ENCODE measurements around the gene ATP8B4.
"Not testable (repeated sequence)": the region's sequence is repeated elsewhere in the genome, so short reads cannot be mapped to it uniquely, and the experiment has no call there.

Gene ATP8B4, protein sequence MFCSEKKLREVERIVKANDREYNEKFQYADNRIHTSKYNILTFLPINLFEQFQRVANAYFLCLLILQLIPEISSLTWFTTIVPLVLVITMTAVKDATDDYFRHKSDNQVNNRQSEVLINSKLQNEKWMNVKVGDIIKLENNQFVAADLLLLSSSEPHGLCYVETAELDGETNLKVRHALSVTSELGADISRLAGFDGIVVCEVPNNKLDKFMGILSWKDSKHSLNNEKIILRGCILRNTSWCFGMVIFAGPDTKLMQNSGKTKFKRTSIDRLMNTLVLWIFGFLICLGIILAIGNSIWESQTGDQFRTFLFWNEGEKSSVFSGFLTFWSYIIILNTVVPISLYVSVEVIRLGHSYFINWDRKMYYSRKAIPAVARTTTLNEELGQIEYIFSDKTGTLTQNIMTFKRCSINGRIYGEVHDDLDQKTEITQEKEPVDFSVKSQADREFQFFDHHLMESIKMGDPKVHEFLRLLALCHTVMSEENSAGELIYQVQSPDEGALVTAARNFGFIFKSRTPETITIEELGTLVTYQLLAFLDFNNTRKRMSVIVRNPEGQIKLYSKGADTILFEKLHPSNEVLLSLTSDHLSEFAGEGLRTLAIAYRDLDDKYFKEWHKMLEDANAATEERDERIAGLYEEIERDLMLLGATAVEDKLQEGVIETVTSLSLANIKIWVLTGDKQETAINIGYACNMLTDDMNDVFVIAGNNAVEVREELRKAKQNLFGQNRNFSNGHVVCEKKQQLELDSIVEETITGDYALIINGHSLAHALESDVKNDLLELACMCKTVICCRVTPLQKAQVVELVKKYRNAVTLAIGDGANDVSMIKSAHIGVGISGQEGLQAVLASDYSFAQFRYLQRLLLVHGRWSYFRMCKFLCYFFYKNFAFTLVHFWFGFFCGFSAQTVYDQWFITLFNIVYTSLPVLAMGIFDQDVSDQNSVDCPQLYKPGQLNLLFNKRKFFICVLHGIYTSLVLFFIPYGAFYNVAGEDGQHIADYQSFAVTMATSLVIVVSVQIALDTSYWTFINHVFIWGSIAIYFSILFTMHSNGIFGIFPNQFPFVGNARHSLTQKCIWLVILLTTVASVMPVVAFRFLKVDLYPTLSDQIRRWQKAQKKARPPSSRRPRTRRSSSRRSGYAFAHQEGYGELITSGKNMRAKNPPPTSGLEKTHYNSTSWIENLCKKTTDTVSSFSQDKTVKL

DNA sequence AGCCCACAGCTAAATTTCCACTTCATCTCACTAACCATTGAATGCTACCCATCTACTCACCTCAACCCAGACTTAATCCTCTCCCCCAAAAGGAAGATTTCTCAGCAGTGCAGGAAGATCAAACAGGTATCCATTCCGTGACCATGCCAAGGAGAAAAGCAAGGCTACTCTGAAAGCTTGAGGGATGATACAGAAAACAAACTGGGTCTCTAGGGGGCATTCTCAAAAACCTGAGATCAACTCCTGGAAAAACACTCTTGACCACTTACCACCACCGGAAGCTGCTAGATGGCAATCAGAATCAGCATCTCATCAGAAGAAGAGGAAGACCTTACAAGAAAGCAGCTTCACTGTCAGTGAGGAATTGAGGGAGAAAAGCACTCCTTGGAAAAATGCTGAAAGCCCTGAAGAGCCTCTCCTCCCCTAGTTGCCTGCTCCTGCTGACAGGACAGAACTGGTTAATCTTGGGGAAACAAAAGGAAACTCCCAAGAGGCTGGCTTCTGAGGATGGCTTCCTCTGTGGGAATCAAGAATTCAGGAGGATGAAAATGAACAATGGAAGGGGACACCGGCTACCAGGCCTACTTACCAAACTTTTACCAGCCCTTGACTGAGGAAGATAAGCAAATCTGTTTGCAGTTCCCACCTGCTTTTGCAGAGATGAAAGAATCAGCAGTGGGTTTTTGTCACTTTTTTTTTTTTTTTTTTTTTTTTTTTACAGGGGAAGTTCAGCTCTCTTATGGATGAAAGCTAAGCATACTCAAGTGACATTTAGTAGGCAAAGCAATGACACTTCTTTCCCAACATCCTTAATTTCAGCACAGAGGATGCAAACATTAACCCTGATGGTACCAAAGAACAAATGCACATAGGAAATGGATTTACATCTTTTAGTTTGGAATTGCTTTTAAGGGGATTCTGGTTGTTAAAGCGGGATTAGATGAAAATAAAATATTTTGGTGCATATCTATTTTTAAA, at the start of gene ATP8B4:
Gene ATP8B4, minus strand, starts transcription at position 171 of the 978 bp plus-strand sequence. CDS start 12,267 bp downstream, outside the sequence.
- DNase-seq (ENCODE audit: extremely low read depth in 1 of 2, low read depth in 1 of 2): no peak

DNA sequence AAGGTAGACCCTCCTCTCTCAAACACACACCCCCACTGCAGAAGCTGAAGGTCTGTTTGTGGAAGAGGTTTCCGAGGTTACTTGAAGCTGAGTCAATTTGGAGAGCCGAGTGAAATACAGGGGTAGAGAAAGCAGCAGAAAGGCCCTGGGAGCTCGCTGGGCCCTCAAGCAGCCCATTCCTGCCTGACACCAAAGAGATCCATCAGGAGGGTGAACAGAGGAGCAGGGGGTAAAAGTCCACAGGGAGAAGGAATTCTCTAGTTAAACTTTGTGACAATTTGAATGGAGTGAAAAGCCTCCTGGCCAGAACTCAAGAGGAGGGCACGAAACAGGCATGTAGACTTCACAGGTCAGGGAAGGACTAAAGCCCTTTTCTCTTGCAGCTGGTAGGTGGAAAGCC, 49.3 kb upstream of the ATP8B4 start:
- DNase-seq (ENCODE audit: extremely low read depth in 1 of 2, low read depth in 1 of 2): no peak

DNA sequence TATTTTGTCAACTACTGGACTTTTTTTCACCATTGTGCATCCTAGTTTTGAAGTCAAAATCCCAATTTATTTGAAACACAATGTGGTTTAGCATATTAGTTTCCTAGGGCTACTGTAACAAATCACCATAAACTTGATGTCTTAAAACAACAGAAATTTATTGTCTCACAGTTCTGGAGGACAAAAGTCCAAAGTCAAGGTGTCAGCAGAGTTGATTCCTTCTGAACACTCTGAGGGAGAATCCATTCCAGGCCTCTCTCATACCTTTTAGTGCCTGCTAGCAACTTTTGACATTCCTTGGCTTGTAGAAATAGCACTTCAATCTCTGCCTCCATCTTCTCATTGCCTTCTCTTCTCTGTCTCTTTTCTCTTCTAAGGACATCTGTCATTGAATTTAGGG, 48.1 kb upstream of the ATP8B4 start:
- DNase-seq (ENCODE audit: extremely low read depth in 1 of 2, low read depth in 1 of 2): no peak

DNA sequence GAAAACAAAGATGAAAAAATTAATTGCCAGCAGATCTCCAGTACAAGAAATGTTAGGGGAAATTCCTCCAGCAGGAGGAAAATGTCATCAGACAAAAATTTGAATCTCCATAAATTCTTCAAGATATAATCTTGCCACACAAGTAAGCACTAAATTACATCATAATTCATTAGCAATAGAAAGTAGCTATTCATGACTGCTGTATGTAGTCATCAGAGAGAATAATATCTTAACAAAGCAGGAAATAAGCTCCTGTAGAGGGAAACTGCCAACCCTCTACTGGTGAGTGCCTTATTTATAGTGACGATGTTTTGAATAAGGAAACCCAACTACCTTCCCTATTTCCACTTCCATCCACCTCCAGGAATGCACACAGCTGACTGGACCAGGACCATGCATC, 47.2 kb upstream of the ATP8B4 start:
- no peak for DNase-seq (ENCODE audit: extremely low read depth in 1 of 2, low read depth in 1 of 2)

DNA sequence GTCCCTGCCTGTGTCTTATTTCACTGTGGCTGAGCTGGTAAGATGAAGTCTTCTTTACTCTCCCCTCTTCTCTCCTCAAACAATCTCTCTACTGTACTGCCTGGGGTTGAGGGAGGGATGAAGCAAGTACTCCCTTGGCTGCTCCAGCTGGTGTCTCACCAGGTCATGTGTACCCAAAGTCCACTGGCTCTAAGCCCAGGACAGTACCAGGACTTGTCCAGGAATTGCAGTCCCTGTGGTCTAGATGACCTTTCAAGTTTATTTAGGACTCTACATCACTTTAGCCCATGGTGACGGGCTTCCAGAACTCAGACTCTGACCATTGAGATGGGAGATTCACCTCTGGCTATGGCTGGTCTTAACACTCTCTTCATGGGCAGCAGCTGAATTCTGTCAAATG, 45.4 kb upstream of the ATP8B4 start:
- DNase-seq (ENCODE audit: extremely low read depth in 1 of 2, low read depth in 1 of 2): no peak

DNA sequence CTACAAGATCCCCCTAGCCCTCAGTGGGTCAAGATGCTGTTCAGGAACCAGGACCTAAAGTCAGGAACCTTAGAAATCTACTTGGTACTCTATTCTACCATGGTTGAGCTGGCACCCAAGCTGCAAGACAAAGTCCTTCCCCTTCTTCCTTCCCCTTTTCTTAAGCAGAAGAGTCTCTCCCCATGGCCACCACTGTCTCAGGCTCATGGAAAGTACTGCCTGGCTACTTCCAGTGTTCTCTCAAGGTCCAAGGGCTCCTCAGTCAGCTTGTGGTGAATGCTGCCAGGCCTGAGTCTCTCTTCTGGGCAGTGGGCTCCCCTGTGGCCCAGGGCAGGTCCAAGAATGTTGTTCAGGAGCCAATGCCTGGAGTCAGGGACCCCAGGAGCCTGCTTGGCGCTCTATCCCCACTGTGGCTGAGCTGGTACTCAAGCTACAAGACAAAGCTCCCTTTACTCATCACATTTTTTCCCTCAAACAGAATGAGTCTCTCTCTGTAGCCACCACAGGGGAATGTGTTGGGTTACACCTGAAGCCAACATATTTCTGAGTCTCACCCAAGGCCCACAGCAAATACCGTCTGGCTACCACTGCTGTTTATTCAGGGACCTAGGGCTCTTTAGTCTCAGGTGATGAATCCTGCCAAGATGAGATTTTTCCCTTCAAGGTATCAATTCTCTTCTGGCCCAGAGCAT, 44.8 kb upstream of the ATP8B4 start:
- DNase-seq (ENCODE audit: extremely low read depth in 1 of 2, low read depth in 1 of 2): no peak

DNA sequence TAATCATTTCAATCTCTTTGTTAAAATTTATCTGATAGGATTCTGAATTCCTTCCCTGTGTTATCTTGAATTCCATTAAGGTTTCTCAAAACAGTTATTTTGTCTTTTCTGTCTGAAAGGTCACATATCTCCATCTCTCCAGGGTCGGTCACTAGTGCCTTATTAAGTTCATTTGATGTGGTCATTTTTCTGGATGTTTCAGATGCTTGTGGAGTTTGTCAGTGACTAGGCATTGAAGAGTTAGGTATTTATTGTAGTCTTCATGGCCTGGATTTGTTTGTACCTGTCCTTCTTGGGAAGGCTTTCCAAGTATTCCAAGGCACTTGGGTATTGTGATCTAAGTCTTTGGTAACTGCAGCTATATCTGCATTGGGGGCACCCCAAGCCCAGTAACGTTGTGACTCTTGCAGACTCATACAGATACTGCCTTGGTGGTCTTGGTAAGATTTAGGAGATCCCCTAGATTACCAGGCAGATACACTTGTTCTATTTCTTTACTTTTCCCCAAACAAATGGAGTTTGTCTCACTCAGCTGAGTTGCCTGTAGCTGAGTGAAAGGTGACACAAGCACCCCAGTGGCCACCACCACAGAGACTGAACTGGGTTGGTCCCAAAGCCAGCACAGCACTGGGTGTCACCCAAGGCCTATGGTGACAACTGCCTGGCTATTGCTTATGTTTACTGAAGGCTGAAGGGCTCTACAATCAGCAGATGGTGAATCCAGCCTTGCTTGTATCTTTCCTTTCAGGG, 44.1 kb upstream of the ATP8B4 start:
- DNase-seq (ENCODE audit: extremely low read depth in 1 of 2, low read depth in 1 of 2): no peak

DNA sequence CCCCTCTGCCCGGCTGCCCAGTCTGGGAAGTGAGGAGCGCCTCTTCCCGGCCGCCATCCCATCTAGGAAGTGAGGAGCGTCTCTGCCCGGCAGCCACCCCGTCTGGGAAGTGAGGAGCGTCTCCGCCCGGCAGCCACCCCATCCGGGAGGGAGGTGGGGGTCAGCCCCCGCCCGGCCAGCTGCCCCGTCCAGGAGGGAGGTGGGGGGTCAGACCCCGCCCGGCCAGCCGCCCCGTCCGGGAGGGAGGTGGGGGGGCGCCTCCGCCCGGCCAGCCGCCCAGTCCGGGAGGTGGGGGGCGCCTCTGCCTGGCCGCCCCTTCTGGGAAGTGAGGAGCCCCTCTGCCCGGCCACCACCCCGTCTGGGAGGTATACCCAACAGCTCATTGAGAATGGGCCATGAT, 39.2 kb upstream of the ATP8B4 start:
- not testable (repeated sequence) for DNase-seq (ENCODE audit: extremely low read depth in 1 of 2, low read depth in 1 of 2)

DNA sequence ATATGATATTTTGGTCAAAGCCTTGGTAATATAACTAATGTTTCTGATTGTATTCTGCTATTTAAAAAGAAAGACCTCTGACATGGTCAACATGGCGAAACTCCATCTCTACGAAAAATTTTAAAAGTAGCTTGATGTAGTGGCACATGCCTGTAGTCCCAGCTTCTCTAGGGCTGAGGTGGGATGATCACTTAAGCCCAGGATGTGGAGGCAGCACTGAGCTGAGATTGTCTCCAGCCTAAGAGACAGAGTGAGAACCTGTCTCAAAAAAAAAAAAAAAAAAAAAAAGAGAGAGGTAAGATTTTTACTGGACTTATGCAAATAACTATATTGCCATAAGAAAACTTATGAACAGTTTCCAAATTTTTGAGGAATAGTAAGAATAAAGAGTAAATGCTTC, 32.4 kb upstream of the ATP8B4 start:
- no peak for DNase-seq (ENCODE audit: extremely low read depth in 1 of 2, low read depth in 1 of 2)

DNA sequence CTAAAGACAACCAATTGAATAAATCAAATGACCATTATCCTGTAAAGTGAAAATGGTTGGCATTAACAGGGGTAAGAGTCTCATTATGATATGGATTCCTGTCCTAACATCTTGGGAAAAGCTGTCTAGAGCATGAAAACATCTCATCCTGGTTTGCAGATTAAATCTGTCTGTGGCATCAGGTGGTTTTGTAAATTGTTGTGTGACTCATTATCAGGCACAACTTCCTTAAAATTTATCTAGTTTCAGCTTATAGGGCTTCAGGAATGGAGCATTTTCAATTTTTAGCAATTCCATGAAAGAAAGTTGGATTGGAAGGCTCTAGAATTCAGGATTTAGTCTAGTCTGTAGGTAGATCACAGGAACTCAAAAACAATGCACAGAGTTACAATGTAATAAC, 31.8 kb upstream of the ATP8B4 start:
- DNase-seq (ENCODE audit: extremely low read depth in 1 of 2, low read depth in 1 of 2): no peak

DNA sequence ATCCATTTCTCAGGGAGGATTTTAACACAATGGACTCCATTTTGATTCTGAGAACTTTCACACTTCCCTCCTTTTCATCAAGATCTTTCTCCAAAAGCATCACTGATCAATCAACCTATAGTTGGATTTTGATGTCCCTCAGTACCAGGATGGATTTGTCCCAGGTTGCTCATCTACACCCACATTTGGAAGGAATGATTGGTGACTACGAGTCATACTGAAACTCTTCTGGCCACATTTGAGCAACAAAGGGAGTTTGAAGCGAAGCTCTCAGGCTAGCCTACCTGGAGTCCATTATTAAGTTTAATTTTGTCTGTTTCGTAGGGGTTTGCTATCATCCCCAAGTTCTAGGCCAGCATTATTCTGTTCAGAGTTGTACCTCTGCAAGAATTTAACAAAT, 31.3 kb upstream of the ATP8B4 start:
- DNase-seq (ENCODE audit: extremely low read depth in 1 of 2, low read depth in 1 of 2): no peak

DNA sequence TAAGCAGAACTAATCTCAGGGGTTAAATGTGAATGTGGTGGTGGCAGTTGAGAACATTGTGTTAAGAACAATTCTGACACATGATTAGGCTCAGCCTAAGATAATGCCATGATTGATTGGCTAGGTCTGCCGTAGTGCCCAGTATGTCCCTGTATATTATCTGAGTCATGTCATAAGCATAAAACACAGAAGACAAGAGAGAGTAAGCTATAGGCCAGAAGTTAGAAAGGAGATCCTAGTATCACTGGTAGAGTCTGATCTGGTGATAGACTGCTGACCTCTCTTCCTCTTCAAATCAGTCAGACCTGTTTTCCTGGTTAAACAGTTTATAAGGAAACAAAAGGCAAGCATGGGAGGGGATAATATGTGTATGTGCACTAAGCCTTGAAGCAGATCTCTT, 30.1 kb upstream of the ATP8B4 start:
- DNase-seq (ENCODE audit: extremely low read depth in 1 of 2, low read depth in 1 of 2): no peak

DNA sequence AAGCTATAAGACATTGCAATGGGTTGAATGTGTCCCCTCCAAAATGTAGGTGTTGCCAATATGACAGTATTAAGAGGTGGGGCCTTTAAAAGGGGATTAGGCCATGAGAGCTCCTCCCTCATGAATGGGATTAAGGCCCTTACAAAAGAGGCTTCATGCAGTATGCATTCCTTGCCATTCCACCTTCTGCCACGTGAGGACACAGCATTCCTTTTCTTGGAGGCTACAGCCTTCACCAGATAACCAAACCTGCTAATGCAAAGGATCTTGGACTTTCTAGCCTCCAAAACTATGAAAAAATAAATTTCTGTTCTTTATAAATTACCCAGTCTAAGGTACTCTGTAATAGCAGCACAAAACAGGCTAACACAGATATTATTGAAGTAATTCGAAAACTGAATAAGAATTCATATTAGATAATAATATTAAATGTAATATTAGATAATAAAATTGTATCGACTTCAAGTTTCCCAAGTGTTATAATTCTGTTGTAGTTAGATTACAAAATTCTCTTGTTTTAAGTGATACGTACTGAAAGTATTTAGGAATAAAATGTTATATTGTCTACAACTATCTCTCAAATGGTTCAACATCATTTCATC, 29.4 kb upstream of the ATP8B4 start:
- no peak for DNase-seq (ENCODE audit: extremely low read depth in 1 of 2, low read depth in 1 of 2)

DNA sequence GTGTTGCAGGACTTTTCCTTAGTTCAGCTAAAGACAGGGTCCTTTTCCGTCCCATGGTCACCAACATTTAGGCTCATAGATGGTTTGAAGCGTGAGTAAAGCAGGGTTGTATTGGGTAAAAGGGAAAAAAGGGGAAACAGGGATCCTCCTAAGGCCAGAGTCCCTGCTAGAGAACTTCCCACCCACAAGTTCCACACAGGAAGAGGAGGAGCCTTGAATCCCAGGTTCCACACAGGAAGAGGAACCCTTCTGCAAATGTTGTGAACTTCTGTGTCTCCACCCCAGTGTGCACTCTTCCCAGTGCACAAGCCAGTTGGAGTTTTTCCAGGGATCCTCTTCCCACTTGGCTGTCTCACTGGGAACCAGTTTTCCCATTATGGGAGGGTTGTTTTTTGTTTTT, 27.6 kb upstream of the ATP8B4 start:
- no peak for DNase-seq (ENCODE audit: extremely low read depth in 1 of 2, low read depth in 1 of 2)

DNA sequence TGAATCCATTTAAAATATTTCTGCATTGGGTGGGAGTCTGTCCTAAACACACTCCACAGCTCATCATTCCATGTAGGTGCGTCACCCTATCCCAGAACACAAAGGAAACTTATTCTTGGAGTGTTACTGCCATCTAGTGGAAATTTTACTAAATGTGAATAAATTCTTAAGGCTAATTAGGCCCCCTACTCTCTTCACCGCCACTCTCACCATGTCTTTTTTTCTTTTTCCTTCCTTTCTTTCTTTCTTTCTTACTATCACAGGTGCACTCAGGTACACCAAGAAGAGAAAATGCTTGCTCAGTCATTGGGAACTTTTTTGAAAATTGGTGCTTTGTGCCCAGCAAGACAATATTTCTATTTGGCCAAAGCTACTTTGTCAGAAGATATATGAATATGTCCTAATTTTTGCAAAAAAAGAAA, 26.4 kb upstream of the ATP8B4 start:
- no peak for DNase-seq (ENCODE audit: extremely low read depth in 1 of 2, low read depth in 1 of 2)

DNA sequence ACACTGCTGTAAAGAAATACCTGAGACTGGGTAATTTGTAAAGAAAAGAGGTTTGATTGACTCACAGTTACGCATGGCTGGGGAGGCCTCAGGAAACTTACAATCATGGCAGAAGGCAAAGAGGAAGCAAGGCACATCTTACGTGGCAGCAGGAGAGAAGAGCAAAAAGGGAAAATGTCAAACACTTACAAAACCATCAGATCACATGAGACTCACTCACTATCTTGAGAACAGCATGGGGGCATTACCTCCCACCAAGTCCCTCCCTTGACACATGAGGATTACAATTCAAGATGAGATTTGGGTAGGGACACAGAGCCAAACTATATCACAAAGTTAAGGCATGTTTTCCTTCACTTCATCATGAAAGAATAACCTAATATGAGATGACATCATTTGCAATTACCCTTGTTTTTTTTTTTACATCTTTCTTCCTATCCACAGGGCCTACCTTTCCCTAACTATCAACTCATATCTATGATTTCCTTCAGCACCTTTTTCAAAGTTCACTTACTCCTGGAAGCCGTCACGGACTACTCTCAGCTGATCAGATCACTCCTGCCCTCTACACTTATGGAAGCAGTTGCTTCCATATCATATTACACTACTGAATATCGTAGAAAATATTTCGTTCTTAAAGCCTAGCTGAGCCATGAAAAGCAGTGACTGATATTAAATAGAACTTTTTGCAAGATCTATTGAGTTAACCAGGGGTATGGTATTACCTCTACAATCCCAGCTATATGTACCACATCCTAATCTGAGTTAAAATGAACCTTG, 25.5 kb upstream of the ATP8B4 start:
- DNase-seq (ENCODE audit: extremely low read depth in 1 of 2, low read depth in 1 of 2): no peak

DNA sequence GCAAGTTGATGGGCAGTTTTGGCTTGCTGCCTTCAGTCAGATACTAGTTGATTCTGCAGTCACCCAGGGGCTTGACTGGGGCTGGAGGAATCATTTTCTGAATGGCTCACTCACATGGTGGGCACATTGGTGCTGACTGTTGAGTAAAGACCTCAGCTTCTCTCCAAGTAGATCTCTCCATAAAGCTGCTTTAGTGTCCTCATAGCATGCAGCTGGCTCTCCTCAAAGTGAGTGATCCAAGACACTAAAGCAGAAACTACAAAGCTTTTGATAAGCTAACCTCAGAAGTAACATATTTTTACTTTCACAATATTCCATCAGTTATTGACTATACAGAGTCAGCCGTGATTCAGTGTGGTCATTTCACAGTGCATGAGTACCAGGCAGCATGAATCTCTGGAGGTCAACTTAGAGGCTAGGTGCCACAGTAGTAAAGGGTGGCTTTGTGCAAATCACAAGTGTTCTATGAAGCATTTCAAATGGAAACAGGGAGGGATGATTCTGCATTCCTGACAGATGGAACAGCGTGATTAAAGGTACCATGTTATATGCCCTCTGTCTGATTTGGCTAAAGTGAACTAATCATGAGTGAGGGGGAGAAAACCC, 24.3 kb upstream of the ATP8B4 start:
- DNase-seq (ENCODE audit: extremely low read depth in 1 of 2, low read depth in 1 of 2): no peak

Data from activated CD8-positive, alpha-beta memory T cell treated with anti-CD3 and anti-CD28 coated beads for 1 hour (primary cell).